ENCODE results near the gene THUMPD1. TPM values are rescaled to one million over a fixed set of nuclear protein-coding genes. Genes with fewer than 3 reads are reported as not detected.

THUMPD1 gene
- total and polyA plus RNA-seq, 10 of the 15 experiments (the other 5 are each of a cell fraction or from before 2014, with no cell fraction given) = 21.5 to 49.5 (median 36.9) TPM

GRCh38 chr16:20746461-20746860, 4.8 kb upstream of the THUMPD1 start:
- DNase-seq (ENCODE audit: low read depth, low spot score) (no peak), ATAC-seq (no peak), FAIRE-seq (no peak)
- H3K27me3 ChIP-seq (replicated peaks in 1 of 2; ENCODE audit: control insufficient read depth in 2 of 2, insufficient read depth in 2 of 2, low read length in 1 of 2) = no peaks in the 10 kb centered on the region
- no peak overlapping the region for H3K4me2 ChIP-seq (ENCODE audit: control insufficient read depth, insufficient read depth)
- no peak overlapping the region for H3K27ac ChIP-seq (ENCODE audit: control insufficient read depth, insufficient read depth)
- no peak for TF ChIP-seq MXI1 (IDR thresholded peaks at IDR 0.05; ENCODE audit: low read depth, low read length)
- peaks cover 1% of the 10 kb centered on the region for H3K79me2 ChIP-seq (ENCODE audit: control insufficient read depth, insufficient read depth, low read length)
- no peaks in the 10 kb centered on the region for H3K36me3 ChIP-seq (ENCODE audit: control insufficient read depth in 2 of 2, insufficient read depth in 2 of 2, low read length in 1 of 2)
- SMC1A ChIA-PET (ENCODE audit: uncharacterized antibody, unreplicated experiment) = no interaction called here
- H4K20me1 ChIP-seq (ENCODE audit: control insufficient read depth, insufficient read depth) = no peaks in the 10 kb centered on the region
- intact Hi-C loops (cut with micrococcal nuclease; ENCODE audit: unreplicated experiment) (no loop called here), in situ Hi-C loops (cut with MboI) (no loop called here)
- no peaks in the 10 kb centered on the region; the same call in 1 of the 3 replicates for H3K9me3 ChIP-seq (replicated peaks; ENCODE audit: control insufficient read depth, insufficient read depth, low read length)
- no peak overlapping the region for H3K9ac ChIP-seq (ENCODE audit: control insufficient read depth, insufficient read depth, low read length)
- RAD21 ChIA-PET (ENCODE audit: unreplicated experiment) = no interaction called here
- H3K4me1 ChIP-seq (ENCODE audit: control insufficient read depth, insufficient read depth, low read length) = no peaks in the 10 kb centered on the region
- WGBS (ENCODE audit: insufficient coverage, insufficient replicate concordance, low lambda C conversion rate, missing lambda C conversion rate) = 98% methylated on average over 3 of the region's 3 CpGs
- no peak overlapping the region for H2AFZ ChIP-seq (ENCODE audit: control insufficient read depth, low read depth, low read length)
- POLR2A ChIA-PET = no interaction called here
- CTCF ChIA-PET = interaction anchor here (0.8 to 1.1 kb wide), 2 partner anchors 19 to 37 kb away, joined by 3 read pairs; no protein-coding TSS in a partner anchor
- no TSS peak for BruUV-seq (replicated peaks)
- no peak overlapping the region for H3K4me3 ChIP-seq

GRCh38 chr16:20744922-20745440, 3.4 kb upstream of the THUMPD1 start:
- ChIA-PET SMC1A (ENCODE audit: uncharacterized antibody, unreplicated experiment) (no interaction called here), CTCF (no interaction called here), POLR2A (interaction anchor here (1.6 kb wide), 1 partner anchor 19 kb away, joined by 4 read pairs; the partner anchor contains the start of gene ACSM3), RAD21 (ENCODE audit: unreplicated experiment) (no interaction called here)
- no peak overlapping the region for H3K9ac ChIP-seq (ENCODE audit: control insufficient read depth, insufficient read depth, low read length)
- no peak for TF ChIP-seq SRF (IDR thresholded peaks at IDR 0.05; ENCODE audit: low read depth in 2 of 2, low read length in 2 of 2)
- TF ChIP-seq PML (IDR thresholded peaks at IDR 0.05; ENCODE audit: low read length) = no peak
- no peak for TF ChIP-seq POLR2A (IDR thresholded peaks at IDR 0.05; ENCODE audit: low read depth, low read length)
- TF ChIP-seq E2F4 (IDR thresholded peaks at IDR 0.05; ENCODE audit: low read depth, low read length) = no peak
- no peak for TF ChIP-seq BHLHE40 (IDR thresholded peaks at IDR 0.05; ENCODE audit: borderline replicate concordance in 1 of 2, low read depth in 2 of 2, low read length in 1 of 2)
- TF ChIP-seq RUNX3 (IDR thresholded peaks at IDR 0.05; ENCODE audit: low read length) = no peak
- no peak for TF ChIP-seq MLLT1 (IDR thresholded peaks at IDR 0.05)
- H3K27me3 ChIP-seq (replicated peaks in 1 of 2; ENCODE audit: control insufficient read depth in 2 of 2, insufficient read depth in 2 of 2, low read length in 1 of 2) = no peaks in the 10 kb centered on the region
- DNase-seq (ENCODE audit: low read depth, low spot score) (no peak), FAIRE-seq (no peak), ATAC-seq (no peak)
- H4K20me1 ChIP-seq (ENCODE audit: control insufficient read depth, insufficient read depth) = no peaks in the 10 kb centered on the region
- 40% methylated on average over 7 of the region's 7 CpGs for WGBS (ENCODE audit: insufficient coverage, insufficient replicate concordance, low lambda C conversion rate, missing lambda C conversion rate)
- no peak overlapping the region for H3K27ac ChIP-seq (ENCODE audit: control insufficient read depth, insufficient read depth)
- H3K9me3 ChIP-seq (replicated peaks; ENCODE audit: control insufficient read depth, insufficient read depth, low read length) = no peaks in the 10 kb centered on the region; the same call in 1 of the 3 replicates
- no peak overlapping the region for H3K4me2 ChIP-seq (ENCODE audit: control insufficient read depth, insufficient read depth)
- 0 out of 4 replicates have a peak, but pooled peaks cover 0 to under 1% of the 10 kb centered on the region in 2 experiments for H3K36me3 ChIP-seq (ENCODE audit: control insufficient read depth in 2 of 2, insufficient read depth in 2 of 2, low read length in 1 of 2)
- in situ Hi-C loops (cut with MboI) (no loop called here), intact Hi-C loops (cut with micrococcal nuclease; ENCODE audit: unreplicated experiment) (no loop called here)
- H3K4me3 ChIP-seq = no peak overlapping the region
- H2AFZ ChIP-seq (ENCODE audit: control insufficient read depth, low read depth, low read length) = no peak overlapping the region
- H3K4me1 ChIP-seq (ENCODE audit: control insufficient read depth, insufficient read depth, low read length) = peaks cover 2% of the 10 kb centered on the region; the same call in 1 of the 2 replicates
- H3K79me2 ChIP-seq (ENCODE audit: control insufficient read depth, insufficient read depth, low read length) = peaks cover 15% of the 10 kb centered on the region
- no TSS peak for BruUV-seq (replicated peaks)

Measured in GM12878 (cell line).